K562 treated with DMSO at 1 percent for 12 hours (cell line): ENCODE data around the gene INSIG1. TPM values are rescaled to one million over a fixed set of nuclear protein-coding genes. Genes with fewer than 3 reads are reported as not detected.

Experiments
- total RNA-seq: library from RNA; unstranded; fragments of 300-600 nt; gene quantifications from 2 replicates; pipeline ENCODE4 v1.2.3, GENCODE V29; 2022; ENCODE audit not compliant: insufficient read depth

Gene INSIG1
- 63.6 and 105 TPM in 2 replicates for total RNA-seq

DNA sequence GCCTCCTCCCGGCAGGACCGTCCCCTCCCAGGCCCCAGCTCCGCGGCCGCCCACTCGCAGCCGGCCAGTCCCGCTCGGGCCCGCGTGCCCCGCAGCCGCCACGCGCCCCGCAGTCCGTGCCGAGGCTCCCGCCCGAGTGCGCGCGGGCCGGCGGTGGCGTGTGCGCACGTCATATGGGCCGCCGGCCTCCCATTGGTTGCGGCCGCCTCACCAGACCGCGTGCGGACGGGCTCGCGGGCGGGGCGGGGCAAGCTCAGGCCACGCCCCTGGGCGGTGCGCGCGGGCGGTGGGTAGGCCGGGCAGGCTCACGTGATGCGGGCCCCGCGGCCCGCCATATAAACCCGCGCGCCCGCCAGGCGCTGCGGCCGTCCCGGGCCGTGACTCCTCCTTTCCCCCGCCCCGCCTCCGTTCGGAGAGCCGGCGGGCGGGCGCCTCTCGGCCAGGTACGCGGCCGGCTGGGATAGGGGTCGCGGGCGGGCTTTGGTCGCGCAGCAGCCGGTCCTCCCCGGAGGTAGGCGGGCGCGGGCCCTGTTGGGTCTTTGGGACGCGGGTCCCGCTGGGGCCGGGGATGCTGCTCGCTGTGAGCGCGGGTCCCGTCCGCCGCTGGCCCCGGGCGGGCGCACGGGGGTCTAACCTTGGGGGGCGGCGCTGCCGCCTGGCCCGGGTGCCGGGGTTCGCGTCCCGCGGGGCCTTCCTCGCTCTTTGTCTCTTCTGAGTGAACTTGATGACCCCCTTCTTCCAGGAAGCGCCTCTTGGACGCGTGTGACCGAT, at the start of gene INSIG1:
Gene INSIG1 (plus strand): TSS at position 362 of the 771 bp plus-strand sequence. CDS start 408 bp downstream, at position 770.

Other genes starting within 250 kb of the INSIG1 start
- not detected in 2 replicates for gene HTR5A, start 227.6 kb upstream of the INSIG1 start, total RNA-seq
- gene EN2, start 160.3 kb downstream of the INSIG1 start, total RNA-seq = not detected in 2 replicates
- gene CNPY1, start 248.7 kb downstream of the INSIG1 start, total RNA-seq = not detected in 2 replicates